KBM-7 (cell line): Measurements from ENCODE around the gene MYO18A.

Experiments
- DNase-seq: peaks from one replicate; pipeline ENCODE4 v3.0.0-alpha.2; 2015
- in situ Hi-C: fragments of 300-500 bp; cut with MboI; formaldehyde crosslinking; loops from 2 replicates; pipeline ENCODE4 v1.14.3; 2020; ENCODE audit warnings: low sequenced_read_pairs, low pct_unique_long_range_greater_than_20kb, mixed read lengths

Gene MYO18A

DNA sequence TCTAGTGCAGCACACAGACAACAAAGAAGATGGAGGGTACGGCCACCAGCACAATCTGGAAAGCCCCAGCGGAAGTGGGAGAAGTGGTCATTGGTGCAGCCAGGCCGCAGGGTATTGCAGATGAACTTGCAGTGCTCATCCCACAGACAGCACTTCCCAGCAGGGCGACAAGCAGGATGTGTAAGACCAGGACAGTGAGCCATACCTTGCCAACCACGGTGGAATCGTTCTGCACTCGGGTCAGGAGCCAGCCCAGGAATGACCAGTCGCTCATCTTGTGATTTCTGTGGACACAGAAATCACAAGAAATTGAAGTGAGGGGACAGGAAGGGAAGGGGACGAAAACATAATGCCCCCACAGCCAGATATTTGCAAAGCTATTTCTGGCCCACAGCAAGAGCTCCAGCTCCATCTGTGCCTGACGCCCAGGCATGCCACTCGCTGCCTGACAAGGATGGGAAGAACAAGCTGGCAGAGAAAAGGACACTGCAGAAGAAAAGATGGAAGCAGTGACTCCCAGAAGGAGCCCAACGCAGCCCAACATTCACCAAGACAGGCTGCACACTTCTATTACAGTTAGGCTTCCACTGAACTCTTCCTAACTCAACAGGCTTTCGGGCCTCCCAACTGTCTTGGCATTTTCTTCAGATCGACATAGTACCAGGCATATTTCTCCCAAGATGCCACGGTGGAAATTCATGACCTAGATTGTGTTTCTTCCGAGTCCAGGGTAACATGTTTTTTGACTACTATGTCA is 17.5 kb upstream of the MYO18A start:
- in situ Hi-C loops: no loop called here
- no peak for DNase-seq

DNA sequence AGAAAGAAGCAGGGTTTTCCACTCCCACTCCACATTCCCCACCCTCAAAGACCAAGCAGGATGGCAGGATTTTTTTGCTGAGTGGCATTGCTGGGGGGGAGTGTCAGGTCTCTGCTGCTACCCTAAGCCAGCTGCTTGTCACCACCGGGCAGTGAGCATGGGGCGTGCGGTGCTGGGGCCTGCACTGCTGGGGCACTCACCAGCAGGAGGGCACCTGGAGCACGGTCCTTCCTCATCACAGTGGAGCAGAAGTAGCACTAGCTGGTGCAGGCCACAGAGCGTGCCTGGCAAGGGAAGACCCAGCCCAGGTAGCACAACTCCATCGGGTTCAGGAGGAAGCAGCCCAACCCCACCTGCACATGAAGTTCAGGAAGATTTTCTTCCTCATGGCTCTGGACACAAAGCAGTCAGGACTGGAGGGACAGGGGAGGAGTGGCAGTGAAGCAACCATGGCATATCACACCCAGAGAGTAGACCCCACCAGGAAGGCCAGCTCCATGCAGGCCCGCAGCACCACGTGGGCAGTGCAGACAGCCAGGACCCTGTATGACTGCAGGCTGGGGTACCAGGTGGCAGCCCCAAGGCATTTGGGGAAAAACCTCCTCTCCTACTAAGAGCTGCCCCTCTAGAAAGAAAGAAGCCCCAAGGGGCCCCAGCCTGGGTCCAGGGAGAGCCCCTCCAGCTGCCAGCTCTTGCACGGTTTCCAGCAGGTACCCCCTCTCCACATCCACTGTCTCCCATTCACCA is 16.7 kb upstream of the MYO18A start:
- in situ Hi-C loops: no loop called here

GRCh38 chr17:29195465-29196081 is 15.4 kb upstream of the MYO18A start:
- DNase-seq: peak; percentile 92
- in situ Hi-C loops: no loop called here

More for the DNA sequence above, 16.7 kb upstream of the MYO18A start:
- DNase-seq: no peak

DNA sequence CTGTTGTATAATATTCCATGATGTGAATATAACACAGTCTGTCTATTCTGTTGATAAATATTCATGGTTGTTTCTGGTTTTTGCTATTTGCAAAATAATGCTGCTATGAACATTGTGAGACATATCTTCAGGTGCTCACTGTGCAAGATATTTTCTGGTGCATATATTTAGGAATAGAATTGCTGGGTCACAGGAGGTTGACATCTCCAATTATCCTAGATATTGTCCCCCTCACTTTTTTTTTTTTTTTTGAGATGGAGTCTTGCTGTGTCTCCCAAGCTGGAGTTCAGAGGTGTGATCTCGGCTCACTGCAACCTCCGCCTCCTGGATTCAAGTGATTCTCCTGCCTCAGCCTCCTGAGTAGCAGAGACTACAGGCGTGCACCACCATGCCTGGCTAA is 14.5 kb upstream of the MYO18A start:
- no peak for DNase-seq
- in situ Hi-C loops: no loop called here

GRCh38 chr17:29193146-29193545 is 12.9 kb upstream of the MYO18A start:
- DNase-seq: no peak
- in situ Hi-C loops: no loop called here

- DNase-seq: no peak
- in situ Hi-C loops: no loop called here
Measured at GRCh38 chr17:29190592-29191207, 10.5 kb upstream of the MYO18A start.

DNA sequence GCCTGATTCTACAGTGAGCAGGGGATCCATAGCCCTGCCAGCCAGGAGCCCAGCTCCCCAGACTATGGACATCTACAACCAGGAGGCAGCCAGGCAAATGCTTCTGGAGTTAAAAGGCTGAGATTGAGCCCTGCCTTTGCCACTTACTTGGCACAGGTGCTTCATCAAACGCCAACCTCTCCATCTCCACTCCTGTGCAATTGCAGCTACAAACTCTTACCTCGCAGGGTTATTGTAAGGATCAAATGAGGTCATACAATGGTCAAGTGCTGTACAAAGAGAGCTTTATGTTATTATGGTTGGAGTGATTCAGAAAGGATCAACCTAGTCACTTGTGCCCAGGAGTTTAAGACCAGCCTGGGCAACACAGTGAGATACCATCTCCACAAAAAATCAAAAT is 9.8 kb upstream of the MYO18A start:
- DNase-seq: no peak
- in situ Hi-C loops: no loop called here

GRCh38 chr17:29189355-29189754 is 9.2 kb upstream of the MYO18A start:
- in situ Hi-C loops: no loop called here
- DNase-seq: no peak

GRCh38 chr17:29181226-29181625 is 1.0 kb upstream of the MYO18A start:
- DNase-seq: no peak
- in situ Hi-C loops: no loop called here

DNA sequence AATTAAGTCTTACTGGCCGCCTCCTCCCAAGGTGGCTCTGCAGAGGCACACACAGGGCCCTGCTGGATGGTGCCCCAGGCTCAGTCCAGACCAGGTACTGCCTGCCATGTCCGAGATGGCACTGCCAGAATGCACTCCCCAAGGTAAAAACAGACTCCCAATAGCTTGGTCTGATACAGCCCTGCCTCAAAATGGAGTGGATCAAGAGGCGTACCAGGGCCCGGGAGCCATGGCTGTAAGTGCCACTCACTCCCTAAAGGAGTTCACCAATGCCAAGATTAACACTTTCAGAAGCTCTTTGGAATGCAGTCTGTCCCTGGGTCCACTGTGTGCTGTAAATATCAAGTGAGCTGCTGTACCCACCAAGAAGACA is 576 bp upstream of the MYO18A start:
- no peak for DNase-seq
- in situ Hi-C loops: no loop called here

DNA sequence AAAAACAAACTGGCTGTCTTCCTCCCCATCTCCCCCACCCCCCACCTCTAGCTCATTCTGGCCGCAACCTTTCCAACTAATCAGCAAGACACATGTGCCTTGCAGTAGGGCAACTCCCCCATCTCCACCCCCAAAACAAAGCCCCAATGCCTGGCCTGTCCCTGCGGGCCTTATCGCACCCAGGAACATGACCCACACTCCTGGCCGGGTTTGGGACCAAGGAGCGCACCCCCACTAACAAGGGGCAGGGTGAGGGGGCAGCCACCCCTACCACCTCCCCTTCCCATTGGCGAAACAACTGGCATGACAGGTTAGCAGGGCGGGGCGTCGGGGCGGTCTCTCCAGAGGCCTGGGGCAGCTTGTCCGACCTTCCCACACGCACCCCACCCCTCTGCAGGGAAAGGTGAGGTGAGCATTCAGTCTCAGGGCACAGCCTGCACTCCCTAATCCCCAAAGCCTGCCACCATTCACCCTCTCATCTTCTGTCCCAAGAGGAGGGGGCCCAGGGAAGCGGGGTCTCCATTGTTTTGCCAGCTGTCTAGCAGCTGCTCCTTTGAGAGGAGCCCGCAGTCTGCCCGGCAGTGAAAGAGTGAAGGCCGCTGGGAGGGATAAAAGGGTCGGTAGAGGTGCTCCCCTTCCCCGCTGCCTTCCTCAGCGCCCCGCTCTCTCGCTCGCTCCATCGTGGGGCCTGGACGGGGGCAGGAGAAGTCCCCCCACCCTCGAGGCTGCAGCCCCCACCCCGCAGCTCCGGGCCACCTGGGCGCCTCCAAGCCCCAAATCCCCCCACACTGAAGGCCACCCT is 765 bp downstream of the MYO18A start:
- in situ Hi-C loops: no loop called here
- peak; percentile 64 for DNase-seq

DNA sequence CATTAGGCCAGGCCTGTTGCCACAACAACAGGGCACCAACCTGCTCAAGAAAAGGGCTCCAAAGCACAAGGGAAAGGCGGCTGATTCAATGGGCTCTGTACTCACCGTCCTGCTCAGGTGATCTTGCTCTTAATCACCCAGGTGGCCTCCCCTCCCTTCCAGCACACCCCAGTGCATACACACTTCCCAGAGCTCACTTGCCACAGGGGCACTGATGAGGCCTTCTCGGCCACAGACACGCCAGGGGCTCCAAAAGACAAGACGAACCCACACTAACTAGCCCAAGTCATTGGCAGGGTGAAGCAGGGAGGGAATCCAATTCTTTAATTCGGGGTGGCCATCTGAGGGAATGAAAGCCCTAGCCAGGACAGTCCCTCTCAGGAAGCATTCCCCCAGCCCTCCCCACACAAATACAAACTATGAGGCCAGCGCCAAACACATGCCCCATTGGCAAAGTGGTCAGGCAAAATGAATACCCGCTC is 1.4 kb downstream of the MYO18A start:
- DNase-seq: no peak
- in situ Hi-C loops: no loop called here

- DNase-seq: peak; percentile 28
- in situ Hi-C loops: no loop called here
Measured at GRCh38 chr17:29177871-29178749, 2.1 kb downstream of the MYO18A start.

GRCh38 chr17:29177541-29177870 is 2.7 kb downstream of the MYO18A start:
- in situ Hi-C loops: no loop called here
- no peak for DNase-seq

DNA sequence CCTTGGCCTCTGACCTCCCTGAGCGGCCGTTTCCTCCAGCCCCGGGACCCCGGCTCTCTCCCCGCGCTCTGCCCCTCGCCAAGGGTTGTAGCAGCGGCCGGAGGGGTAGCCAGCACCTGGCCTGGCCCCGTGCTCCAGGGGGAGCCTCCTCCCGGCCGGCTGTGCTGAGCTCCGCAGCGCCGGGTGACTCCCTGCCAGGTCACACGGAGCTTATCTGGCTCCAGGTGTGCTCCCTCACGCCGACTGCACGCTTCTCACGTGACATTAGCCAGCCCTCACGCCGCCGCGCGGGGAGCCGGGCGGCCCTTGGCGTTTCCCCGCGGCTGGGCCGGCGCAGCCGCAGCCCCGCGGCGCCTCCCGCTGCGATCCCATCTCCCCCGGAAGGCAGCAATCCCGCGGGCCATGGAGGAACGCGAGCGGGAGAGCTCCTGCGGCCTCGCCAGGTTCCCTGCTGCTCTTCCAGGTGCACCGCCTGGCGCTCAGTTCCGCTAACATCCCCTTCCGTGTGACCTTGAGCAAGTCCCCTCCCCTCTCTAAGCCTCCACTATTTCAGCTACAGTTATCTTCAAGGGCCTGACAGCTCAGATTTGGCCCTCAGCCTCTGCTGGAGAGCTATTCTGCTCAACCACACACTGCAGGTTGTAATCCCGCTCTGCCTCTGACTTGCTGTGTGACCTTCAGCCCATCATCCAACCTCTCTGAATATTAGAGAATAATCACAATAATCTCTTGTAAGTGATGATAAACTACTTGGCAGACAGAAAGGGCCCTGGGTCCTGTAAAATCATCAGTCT is 3.4 kb downstream of the MYO18A start:
- in situ Hi-C loops: no loop called here
- peak; percentile 62 for DNase-seq

GRCh38 chr17:29175349-29175748 is 4.8 kb downstream of the MYO18A start:
- no peak for DNase-seq
- in situ Hi-C loops: no loop called here

DNA sequence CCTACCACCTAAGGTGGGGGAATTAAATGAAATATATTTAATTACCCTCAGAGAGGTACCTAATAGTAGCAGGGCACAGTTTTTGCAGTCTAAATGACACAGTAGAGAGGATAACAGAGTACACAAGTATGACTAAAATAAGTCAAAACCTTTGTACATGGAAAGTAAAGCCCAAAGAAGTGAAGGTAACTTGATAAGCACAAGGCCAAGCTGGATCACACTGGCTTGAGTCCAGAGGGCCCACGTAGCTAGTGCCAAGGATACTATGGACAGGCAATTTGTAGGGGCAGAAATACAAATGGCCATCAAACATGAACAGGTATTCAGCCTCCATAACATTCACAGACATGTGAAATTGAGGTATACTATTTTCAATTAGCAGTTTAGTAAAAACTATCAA is 7.6 kb downstream of the MYO18A start:
- in situ Hi-C loops: no loop called here
- DNase-seq: no peak

DNA sequence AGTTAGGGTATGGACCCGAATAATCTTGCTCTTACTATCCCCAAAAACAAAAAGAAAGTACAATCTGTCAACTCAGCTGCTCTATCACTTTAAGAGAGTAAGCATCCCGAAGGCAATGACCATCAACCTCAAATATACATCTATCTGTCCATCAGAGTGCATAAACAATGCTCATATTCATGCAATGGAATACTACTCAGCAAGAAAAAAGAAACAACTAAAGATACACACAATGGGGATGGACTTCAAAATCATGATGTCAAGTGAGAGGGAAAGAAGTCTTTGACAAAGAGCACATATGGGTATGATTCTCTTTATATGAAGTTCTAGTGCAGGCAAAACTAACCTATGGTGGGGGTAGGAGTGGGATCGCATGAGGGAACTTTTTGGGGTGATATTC is 9.5 kb downstream of the MYO18A start:
- in situ Hi-C loops: no loop called here
- no peak for DNase-seq
